Ovary (tissue), 3 donors: Measurements from ENCODE around the gene PKP3.

Experiments used
- EP300 ChIP-seq: sonication (generic); formaldehyde crosslinking; IDR thresholded peaks from one replicate; pipeline ENCODE4 v1.6.1; 2017; ENCODE audit warnings: antibody characterized with exemption
- POLR2A ChIP-seq: fragments of 450-650 bp; IDR thresholded peaks from one replicate; pipeline ENCODE4 v1.6.1; 2017; ENCODE audit warnings: antibody characterized with exemption, mild to moderate bottlenecking, moderate library complexity
- TF ChIP-seq, protein P1 (sequence below), 3 donors: fragments of 450-650 bp in 2 of 3; fragments of 200-600 bp in 1 of 3; IDR thresholded peaks; one replicate each; pipeline versions ENCODE4 v1.5.1 to v1.8.0; 2016 to 2022; ENCODE audit warnings: antibody characterized with exemption in 3 of 3, mild to moderate bottlenecking in 1 of 3
- donor health status: DM: no; HTN: no; CAD: no.

DNA sequence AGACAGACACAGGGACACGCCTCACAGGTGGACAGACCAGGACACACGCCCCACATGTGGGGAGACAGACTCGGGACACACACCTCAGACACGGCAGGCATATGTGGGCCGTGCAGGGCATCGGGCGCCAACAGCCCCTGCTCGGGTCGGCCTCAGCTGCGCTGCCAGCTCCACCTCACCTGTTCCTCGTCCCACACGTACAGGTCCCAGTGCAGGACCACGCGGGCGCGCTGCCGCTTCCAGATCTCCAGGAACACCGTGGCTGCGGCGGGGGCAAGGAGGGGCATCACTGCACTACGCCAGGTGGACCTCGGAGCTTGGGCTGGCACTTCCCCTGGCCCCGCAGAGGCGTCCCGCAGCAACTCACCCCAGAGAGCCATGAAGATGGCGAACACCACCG lies 35.4 kb downstream of the PKP3 start:
- TF ChIP-seq, protein P1, sequence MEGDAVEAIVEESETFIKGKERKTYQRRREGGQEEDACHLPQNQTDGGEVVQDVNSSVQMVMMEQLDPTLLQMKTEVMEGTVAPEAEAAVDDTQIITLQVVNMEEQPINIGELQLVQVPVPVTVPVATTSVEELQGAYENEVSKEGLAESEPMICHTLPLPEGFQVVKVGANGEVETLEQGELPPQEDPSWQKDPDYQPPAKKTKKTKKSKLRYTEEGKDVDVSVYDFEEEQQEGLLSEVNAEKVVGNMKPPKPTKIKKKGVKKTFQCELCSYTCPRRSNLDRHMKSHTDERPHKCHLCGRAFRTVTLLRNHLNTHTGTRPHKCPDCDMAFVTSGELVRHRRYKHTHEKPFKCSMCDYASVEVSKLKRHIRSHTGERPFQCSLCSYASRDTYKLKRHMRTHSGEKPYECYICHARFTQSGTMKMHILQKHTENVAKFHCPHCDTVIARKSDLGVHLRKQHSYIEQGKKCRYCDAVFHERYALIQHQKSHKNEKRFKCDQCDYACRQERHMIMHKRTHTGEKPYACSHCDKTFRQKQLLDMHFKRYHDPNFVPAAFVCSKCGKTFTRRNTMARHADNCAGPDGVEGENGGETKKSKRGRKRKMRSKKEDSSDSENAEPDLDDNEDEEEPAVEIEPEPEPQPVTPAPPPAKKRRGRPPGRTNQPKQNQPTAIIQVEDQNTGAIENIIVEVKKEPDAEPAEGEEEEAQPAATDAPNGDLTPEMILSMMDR (IDR thresholded peaks at IDR 0.05), result no peak
- no peak for TF ChIP-seq POLR2A
- no peak for TF ChIP-seq EP300
